ENCODE measurements around the gene ITGA8.
"Not testable (repeated sequence)": the region's sequence is repeated elsewhere in the genome, so short reads cannot be mapped to it uniquely, and the experiment has no call there.

Gene ITGA8

GRCh38 chr10:15678851-15679250, 40.9 kb downstream of the ITGA8 start:
- no peak for DNase-seq

- no peak for DNase-seq
Observed at GRCh38 chr10:15672469-15672868, 47.3 kb downstream of the ITGA8 start.

DNA sequence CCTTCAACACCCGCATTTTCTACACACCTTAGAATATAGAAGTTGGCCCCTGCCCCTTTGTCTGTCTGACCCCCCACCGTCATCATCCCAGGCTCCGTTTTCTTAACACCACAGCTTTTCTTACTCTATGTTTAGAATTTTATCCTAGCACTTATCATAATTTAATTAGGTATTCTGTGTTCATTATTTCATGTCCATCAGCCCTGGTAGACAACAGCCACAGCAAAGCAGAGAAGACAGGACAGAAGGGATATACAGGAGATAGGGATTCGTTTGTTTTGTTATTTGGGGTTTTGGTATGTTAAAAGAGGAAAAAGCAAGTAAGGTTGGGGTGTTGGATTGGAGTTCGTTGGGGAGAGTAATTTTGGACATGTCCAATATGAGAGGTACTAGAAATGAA, 48.8 kb downstream of the ITGA8 start:
- no peak for DNase-seq

DNA sequence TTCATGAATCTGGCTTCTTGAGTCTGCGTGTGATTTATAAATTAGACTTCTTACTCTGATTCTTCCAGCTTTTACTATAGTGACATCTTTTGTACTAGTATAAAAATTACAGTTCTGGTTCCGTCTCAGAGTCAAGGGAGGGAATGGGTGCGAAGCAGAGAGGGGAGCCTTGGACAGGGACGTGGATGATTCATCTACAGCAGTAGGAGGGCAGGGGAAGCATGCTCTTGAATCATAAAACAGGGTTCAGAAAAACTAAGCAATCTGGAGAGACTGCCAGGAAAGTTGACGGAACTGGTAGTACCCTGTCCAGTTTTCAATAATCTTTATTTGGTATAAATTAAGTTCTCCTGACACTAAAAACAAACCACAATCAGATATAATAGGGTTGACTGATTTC, 58.1 kb downstream of the ITGA8 start:
- DNase-seq, result no peak

DNA sequence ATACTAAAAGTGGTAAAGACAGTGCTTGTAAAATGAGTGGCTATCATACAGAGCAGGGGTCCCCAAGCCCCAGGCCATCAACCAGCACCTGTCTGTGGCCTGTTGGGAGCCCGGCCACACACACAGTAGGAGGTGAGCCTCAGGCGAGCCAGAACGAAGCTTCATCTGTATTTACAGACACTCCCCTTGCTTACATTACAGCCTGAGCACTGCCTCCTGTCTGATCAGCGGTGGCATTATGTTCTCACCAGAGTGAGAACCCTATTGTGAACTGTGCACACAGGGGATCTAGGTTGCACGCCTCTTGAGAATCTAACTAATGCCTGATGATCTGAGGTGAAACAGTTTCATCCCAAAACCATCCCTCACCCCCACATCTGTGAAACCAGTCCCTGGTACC, 58.7 kb downstream of the ITGA8 start:
- DNase-seq, result no peak

- no peak for DNase-seq
Observed at GRCh38 chr10:15658069-15658702, 61.5 kb downstream of the ITGA8 start.

DNA sequence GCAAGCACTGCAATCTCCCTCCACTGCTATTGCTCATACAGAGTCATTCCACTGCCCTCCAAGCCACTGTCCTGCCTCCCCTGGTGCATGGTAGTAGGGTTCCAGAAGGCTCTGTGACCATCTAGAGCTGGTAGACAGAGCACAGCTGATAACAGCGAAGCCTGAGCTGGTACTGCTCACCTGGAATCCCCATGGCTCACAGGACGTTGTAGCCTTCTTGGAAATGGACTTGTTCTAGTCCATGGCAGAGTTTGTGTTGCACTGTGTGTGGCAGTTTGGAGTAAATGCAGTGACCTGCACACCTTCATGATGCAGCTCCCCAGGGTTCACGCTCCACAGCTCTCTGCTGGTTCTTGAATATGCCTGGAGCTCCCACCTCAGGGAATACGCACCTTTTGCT, 67.0 kb downstream of the ITGA8 start:
- no peak for DNase-seq

GRCh38 chr10:15652117-15652516, 67.6 kb downstream of the ITGA8 start:
- DNase-seq, result no peak

- DNase-seq, result no peak
Observed at GRCh38 chr10:15651175-15651574, 68.5 kb downstream of the ITGA8 start.

GRCh38 chr10:15642095-15642494, 77.6 kb downstream of the ITGA8 start:
- no peak for DNase-seq

DNA sequence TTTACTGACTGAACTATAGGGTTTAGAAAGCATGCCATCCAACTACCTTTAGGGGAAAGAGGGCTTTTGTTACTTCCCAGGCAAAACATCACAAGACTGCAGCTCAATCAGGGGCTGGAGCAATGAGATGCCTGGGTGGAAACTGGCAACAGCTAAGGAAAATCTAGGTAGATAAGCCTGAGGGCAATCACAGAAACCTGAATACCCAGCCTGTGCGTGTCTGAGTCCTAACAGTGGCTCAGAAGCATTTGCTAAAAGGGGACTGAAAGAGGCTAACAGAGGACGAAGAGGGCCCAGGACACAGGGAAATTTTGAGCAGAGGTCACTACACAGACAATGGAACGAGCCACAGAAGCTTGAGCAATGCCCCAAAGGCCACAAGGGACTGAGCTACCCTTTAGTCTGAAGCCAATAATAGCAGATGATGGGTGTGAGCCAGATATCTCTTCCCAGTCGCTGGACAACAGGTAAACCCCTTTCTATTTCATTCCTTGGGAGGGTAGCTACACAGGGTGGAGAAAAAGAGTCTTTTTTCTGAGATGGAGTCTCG, 79.1 kb downstream of the ITGA8 start:
- no peak for DNase-seq

- DNase-seq, result no peak
Observed at GRCh38 chr10:15636446-15636845, 83.3 kb downstream of the ITGA8 start.

DNA sequence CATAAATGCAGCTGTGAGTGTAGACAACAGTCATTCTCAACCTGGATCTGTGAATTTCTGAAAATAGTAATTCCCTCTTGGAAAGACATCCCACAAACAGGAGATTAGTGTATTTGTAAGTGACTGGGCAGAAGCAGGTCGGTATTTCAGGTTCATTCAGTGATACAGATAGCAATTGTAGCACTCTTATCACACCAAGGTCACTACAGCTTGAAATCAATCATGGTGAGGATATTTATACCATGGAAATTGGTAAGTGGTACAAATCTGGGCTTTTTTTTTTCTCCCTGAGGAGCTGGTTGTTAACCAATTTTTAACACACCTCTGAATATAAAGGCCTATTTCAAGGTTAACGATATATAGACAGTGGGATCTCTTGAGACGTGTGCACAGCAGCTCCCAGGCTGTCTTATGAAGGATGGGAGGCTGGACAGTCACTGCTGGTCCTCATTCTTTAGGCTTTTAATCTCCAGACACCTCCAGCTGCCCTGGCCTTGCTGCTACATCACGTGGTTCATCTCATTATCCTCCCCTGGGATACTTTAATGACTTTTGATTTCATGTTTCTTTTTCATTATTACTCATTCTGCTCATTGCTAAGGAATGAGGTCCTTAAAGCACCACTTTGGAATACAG, 87.1 kb downstream of the ITGA8 start:
- DNase-seq, result no peak

- DNase-seq, result not testable (repeated sequence)
Observed at GRCh38 chr10:15631205-15631604, 88.5 kb downstream of the ITGA8 start.

DNA sequence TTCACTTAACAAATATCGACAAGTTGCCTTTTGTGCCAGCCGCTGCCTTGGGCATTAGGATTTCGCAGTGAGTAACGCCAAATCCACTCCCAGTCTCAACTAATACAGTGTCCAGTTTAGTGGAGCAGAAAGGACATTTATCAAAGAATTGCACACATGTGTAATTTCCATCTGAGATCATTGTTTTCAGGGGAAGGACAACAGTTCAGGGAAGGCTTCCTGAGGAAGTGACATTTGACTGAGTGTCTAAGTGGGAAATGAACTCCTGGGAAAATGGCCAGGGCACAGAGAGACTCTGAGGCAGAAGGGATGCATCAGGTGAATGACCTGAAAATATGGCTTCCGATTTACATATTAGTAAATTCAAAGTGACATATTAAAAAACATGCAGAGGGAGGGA, 89.4 kb downstream of the ITGA8 start:
- DNase-seq, result no peak

DNA sequence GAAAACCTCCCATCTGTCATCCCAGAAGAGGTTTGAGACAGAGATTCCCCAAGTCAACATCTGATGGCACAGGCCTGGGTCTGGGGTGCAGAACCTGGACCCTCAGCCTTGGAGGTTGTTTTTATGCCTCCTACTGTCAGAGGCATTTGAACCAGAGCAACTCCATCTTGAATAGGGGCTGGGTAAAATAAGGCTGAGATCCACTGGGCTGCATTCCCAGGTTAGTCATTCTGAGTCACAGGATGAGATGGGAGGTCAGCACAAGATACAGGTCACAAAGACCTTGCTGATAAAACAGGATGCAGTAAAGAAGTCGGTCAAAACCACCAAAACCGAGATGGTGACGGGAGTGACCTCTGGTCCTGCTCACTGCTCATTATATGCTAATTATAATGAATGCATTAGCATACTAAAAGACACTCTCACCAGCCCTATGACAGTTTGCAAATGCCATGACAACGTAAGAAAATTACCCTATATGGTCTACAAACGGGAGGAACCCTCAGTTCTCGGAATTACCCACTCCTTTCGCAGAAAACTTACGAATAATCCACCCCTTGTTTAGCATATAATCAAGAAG, 92.0 kb downstream of the ITGA8 start:
- no peak for DNase-seq

DNA sequence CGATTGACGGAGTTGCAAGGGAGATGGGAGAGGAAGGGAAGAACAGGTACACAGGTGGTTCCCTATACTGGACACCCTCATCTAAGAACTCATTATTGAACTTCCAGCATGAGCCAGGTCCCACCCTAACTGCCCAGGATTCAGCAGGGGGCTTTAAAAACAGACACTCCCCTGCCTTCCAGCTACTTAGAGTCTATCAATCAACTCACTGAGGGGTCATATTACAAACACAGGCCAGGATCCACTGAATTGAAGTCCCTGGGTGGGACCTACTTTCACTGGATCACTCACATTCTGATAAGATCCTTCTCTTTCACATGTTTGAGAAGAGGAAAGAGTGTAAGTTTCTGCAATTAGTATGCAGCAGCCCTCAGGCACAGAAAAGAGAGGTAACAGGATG, 92.8 kb downstream of the ITGA8 start:
- DNase-seq, result no peak

DNA sequence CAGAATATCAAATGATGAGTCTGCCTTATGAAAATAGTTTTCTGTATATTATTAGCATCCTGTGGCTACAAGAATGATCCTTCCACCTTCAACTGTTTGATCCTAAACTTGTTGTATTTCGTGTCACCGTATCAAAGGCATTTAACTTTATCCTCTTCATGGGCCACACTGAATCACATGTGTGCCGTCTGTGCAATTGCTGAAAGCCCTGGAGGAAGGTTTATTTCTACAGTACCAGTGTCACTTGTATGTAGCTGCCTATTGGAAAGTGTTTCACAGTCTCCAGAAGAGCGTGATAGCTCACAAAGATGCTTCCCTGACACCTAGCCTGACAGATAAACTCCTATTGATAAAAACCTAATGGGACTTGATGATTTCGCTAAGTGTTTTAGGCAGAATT, 94.5 kb downstream of the ITGA8 start:
- no peak for DNase-seq

- DNase-seq, result no peak
Observed at GRCh38 chr10:15624401-15625196, 95.1 kb downstream of the ITGA8 start.

- DNase-seq, result no peak
Observed at GRCh38 chr10:15620836-15621515, 98.7 kb downstream of the ITGA8 start.

- no peak for DNase-seq
Observed at GRCh38 chr10:15620337-15620736, 99.4 kb downstream of the ITGA8 start.

DNA sequence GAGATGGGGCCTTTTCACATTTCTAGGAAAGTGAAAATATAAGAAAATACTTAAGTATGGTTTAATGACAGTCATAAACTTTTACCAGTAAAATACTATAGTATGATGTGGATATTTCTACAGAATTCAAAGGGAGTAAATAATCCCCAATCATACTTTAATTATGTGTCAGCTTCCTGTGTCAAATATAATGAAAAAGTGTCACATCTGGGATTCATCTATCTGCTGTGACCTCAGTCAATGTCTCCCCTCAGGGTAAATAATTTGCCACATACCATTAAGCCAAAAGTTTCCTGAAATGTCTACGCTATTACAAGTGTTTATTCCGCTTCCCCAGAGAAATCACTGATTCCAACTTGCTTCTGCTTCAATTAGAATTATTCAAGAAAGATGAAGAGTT, 110.5 kb downstream of the ITGA8 start:
- no peak for DNase-seq

GRCh38 chr10:15606377-15606776, 113.3 kb downstream of the ITGA8 start:
- DNase-seq, result no peak
